ENCODE results near the gene ITM2A.

DNA sequence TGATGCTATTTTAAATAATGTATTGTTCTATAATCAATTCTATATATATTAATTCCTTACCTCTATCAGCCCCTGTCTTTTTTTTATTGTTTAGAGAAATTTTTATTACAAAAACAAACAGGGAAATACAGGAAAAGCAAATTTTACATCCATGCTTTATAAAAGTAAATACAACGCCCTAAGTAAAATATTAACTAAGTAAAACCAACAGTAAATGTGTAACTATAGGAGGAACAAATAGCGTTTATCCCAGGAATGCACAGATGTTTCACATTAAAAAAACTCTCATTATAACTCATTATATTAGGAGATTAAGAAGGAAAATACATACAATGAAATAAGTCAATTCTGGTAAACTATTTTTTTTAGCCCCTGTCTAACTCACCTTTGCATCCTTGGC is 8.2 kb upstream of the ITM2A start:
- TF ChIP-seq, protein P1, sequence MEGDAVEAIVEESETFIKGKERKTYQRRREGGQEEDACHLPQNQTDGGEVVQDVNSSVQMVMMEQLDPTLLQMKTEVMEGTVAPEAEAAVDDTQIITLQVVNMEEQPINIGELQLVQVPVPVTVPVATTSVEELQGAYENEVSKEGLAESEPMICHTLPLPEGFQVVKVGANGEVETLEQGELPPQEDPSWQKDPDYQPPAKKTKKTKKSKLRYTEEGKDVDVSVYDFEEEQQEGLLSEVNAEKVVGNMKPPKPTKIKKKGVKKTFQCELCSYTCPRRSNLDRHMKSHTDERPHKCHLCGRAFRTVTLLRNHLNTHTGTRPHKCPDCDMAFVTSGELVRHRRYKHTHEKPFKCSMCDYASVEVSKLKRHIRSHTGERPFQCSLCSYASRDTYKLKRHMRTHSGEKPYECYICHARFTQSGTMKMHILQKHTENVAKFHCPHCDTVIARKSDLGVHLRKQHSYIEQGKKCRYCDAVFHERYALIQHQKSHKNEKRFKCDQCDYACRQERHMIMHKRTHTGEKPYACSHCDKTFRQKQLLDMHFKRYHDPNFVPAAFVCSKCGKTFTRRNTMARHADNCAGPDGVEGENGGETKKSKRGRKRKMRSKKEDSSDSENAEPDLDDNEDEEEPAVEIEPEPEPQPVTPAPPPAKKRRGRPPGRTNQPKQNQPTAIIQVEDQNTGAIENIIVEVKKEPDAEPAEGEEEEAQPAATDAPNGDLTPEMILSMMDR (conservative IDR thresholded peaks at IDR 0.05; ENCODE audit: low read length), result no peak
- no peak for TF ChIP-seq EZH2phosphoT487 (IDR thresholded peaks at IDR 0.05; ENCODE audit: borderline replicate concordance, low read depth, low read length)

Data from OCI-LY7 (cell line).